ENCODE results near the gene TANGO6.

DNA sequence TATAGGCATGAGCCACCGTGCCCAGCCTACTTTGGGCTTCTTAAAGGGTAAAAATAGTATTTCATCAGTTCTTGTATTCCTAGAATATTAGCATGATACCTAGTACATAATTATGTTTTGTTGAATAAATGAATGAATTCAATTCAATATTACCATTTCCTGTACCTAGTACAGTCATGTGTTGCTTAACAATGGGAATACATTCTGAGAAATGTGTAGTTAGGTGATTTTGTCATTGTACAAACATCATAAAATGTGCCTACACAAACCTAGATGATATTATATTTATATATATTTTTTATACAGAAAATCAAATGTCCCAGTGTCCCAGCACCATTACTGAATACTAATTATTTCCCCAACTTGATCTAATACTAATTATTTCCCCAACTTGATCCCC, 176.5 kb downstream of the TANGO6 start:
- TF ChIP-seq, protein P1, sequence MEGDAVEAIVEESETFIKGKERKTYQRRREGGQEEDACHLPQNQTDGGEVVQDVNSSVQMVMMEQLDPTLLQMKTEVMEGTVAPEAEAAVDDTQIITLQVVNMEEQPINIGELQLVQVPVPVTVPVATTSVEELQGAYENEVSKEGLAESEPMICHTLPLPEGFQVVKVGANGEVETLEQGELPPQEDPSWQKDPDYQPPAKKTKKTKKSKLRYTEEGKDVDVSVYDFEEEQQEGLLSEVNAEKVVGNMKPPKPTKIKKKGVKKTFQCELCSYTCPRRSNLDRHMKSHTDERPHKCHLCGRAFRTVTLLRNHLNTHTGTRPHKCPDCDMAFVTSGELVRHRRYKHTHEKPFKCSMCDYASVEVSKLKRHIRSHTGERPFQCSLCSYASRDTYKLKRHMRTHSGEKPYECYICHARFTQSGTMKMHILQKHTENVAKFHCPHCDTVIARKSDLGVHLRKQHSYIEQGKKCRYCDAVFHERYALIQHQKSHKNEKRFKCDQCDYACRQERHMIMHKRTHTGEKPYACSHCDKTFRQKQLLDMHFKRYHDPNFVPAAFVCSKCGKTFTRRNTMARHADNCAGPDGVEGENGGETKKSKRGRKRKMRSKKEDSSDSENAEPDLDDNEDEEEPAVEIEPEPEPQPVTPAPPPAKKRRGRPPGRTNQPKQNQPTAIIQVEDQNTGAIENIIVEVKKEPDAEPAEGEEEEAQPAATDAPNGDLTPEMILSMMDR (IDR thresholded peaks at IDR 0.05; ENCODE audit: low read length), result no peak
- no peak for TF ChIP-seq EZH2 (optimal IDR thresholded peaks at IDR 0.05; ENCODE audit: low read depth, low read length)

All from MM.1S (cell line).